Caco-2 (cell line): ENCODE results near the gene TTL. TPM values are rescaled to one million over a fixed set of nuclear protein-coding genes. Genes with fewer than 3 reads are reported as not detected.

Source experiments
- BruUV-seq: library from RNA; stranded (reverse); fragments of 400-500 nt; replicated peaks from 2 replicates; lab custom pipeline; 2021; lab: Mats Ljungman, UMichigan
- CTCF ChIA-PET: fragments of 300-600 bp; sonication (Branson Sonifier 250); formaldehyde crosslinking; loops from one replicate; lab custom pipeline; 2022; ENCODE audit warnings: antibody characterized with exemption; lab: Charles Lee
- POLR2A ChIA-PET: fragments of 300-600 bp; sonication (Branson Sonifier 250); formaldehyde crosslinking; loops from one replicate; lab custom pipeline; 2022; ENCODE audit warnings: antibody characterized with exemption; lab: Charles Lee
- DNase-seq, 2 experiments: peaks; one replicate each; pipeline versions ENCODE4 v3.0.0 to v3.0.0-alpha.2; 2020 to 2022
- H3K27me3 ChIP-seq: replicated peaks from 2 replicates; pipeline ENCODE4 v1.6.0; 2011; ENCODE audit warnings: low read length; ENCODE audit not compliant: control insufficient read depth, insufficient read depth
- H3K36me3 ChIP-seq: 2 replicates; pipeline ENCODE4 v1.5.1; 2011; ENCODE audit warnings: low read length; ENCODE audit not compliant: control insufficient read depth, insufficient read depth
- H3K4me1 ChIP-seq: fragments of 250-450 bp; sonication (Bioruptor Pico); 2 replicates; pipeline ENCODE4 v1.5.1; 2020; ENCODE audit warnings: mild to moderate bottlenecking
- H3K4me3 ChIP-seq: 2 replicates; pipeline ENCODE4 v1.5.1; 2011; ENCODE audit warnings: low read depth, mild to moderate bottlenecking, control low read depth, low read length
- H3K9me3 ChIP-seq: fragments of 250-450 bp; sonication (Bioruptor Pico); 2 replicates; pipeline ENCODE4 v1.5.1; 2020; ENCODE audit warnings: mild to moderate bottlenecking, moderate library complexity
- H3K27ac Mint-ChIP-seq: one replicate; pipeline ENCODE4 v1.8.0; 2022; ENCODE audit warnings: mixed read lengths; ENCODE audit not compliant: unreplicated experiment
- H3K27me3 Mint-ChIP-seq: one replicate; pipeline ENCODE4 v1.8.0; 2022; ENCODE audit warnings: mixed read lengths; ENCODE audit not compliant: insufficient read depth, unreplicated experiment
- H3K36me3 Mint-ChIP-seq: one replicate; pipeline ENCODE4 v1.8.0; 2022; ENCODE audit warnings: mild to moderate bottlenecking, mixed read lengths; ENCODE audit not compliant: insufficient read depth, unreplicated experiment
- H3K4me1 Mint-ChIP-seq: one replicate; pipeline ENCODE4 v1.8.0; 2022; ENCODE audit warnings: low read depth, mixed read lengths; ENCODE audit not compliant: unreplicated experiment
- H3K4me3 Mint-ChIP-seq: one replicate; pipeline ENCODE4 v1.8.0; 2022; ENCODE audit warnings: mild to moderate bottlenecking, moderate library complexity, mixed read lengths; ENCODE audit not compliant: unreplicated experiment
- H3K9me3 Mint-ChIP-seq: one replicate; pipeline ENCODE4 v1.8.0; 2022; ENCODE audit warnings: mixed read lengths; ENCODE audit not compliant: unreplicated experiment
- intact Hi-C: fragments of 100-400 bp; cut with micrococcal nuclease; formaldehyde crosslinking; loops from one replicate; pipeline ENCODE4 v1.10.0; 2022; ENCODE audit not compliant: unreplicated experiment
- total RNA-seq: library from RNA; stranded (reverse); gene quantifications from 2 replicates; pipeline ENCODE4 v1.2.3, GENCODE V29; 2022
- TF ChIP-seq, protein P1 (sequence below), 2 experiments: fragments of 200-600 bp in 1 of 2; IDR thresholded peaks; 1 replicate in 1 of 2; 2 replicates in 1 of 2; pipeline versions ENCODE4 v1.5.1 to v1.8.0; 2011 to 2022; ENCODE audit warnings: antibody characterized with exemption in 1 of 2, control low read depth in 1 of 2, inconsistent platforms in 1 of 2, low read depth in 1 of 2, low read length in 1 of 2, mild to moderate bottlenecking in 1 of 2, moderate library complexity in 1 of 2; ENCODE audit not compliant: insufficient read depth in 1 of 2, severe bottlenecking in 1 of 2, unreplicated experiment in 1 of 2

Gene TTL
- total RNA-seq, 1 experiment from 2014 or later, result 46.9 TPM

GRCh38 chr2:112486895-112487294 is 4.9 kb downstream of the TTL start:
- Histone ChIP-seq H3K4me3 (no peak overlapping the region), H3K9me3 (no peaks in the 10 kb centered on the region), H3K36me3 (no peaks in the 10 kb centered on the region), H3K27me3 (no peaks in the 10 kb centered on the region), H3K4me1 (peaks cover 5% of the 10 kb centered on the region; the same call in 1 of the 2 replicates)
- TF ChIP-seq, protein P1, sequence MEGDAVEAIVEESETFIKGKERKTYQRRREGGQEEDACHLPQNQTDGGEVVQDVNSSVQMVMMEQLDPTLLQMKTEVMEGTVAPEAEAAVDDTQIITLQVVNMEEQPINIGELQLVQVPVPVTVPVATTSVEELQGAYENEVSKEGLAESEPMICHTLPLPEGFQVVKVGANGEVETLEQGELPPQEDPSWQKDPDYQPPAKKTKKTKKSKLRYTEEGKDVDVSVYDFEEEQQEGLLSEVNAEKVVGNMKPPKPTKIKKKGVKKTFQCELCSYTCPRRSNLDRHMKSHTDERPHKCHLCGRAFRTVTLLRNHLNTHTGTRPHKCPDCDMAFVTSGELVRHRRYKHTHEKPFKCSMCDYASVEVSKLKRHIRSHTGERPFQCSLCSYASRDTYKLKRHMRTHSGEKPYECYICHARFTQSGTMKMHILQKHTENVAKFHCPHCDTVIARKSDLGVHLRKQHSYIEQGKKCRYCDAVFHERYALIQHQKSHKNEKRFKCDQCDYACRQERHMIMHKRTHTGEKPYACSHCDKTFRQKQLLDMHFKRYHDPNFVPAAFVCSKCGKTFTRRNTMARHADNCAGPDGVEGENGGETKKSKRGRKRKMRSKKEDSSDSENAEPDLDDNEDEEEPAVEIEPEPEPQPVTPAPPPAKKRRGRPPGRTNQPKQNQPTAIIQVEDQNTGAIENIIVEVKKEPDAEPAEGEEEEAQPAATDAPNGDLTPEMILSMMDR (IDR thresholded peaks at IDR 0.05; ENCODE audit: insufficient read depth in 1 of 2, low read depth in 1 of 2, low read length in 1 of 2, severe bottlenecking in 1 of 2, unreplicated experiment in 1 of 2), result no peak
- Mint-ChIP-seq H3K4me3 (no peak overlapping the region), H3K27me3 (no peaks in the 10 kb centered on the region), H3K9me3 (no peaks in the 10 kb centered on the region), H3K4me1 (peaks cover 11% of the 10 kb centered on the region), H3K27ac (no peak overlapping the region), H3K36me3 (peaks cover 15% of the 10 kb centered on the region)
- intact Hi-C loops, result no loop called here
- POLR2A ChIA-PET, result no interaction called here
- CTCF ChIA-PET, result no interaction called here
- no TSS peak for BruUV-seq
- no peak for DNase-seq

DNA sequence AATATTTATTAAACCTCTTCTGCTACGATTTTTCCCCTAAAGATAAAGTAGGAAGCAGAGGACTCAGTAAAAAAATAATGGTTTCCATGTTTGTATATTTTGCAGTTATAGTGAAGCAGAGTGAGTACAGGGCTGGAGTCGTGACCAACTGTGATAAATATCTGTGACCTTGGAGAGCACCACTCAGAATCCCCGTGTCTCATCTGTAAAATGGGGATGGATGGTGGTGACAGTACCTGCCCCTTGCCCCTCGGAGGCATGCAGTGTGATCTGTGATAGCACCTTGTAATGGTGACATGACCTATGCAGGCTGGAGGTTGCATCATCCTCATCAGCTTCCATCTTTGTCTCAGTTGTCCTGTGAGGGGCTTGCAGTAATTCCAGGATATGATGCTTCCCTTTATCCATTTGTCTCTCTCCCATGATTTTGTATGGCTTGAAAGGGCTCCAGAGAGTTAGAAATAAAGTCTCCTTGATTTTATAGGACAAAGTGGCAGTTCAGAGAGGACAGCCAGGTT is 5.5 kb downstream of the TTL start:
- Histone ChIP-seq H3K4me1 (peaks cover 5% of the 10 kb centered on the region; the same call in 1 of the 2 replicates), H3K4me3 (no peak overlapping the region), H3K9me3 (no peaks in the 10 kb centered on the region), H3K36me3 (no peaks in the 10 kb centered on the region), H3K27me3 (no peaks in the 10 kb centered on the region)
- H3K4me1 Mint-ChIP-seq, result peaks cover 11% of the 10 kb centered on the region
- intact Hi-C loops, result no loop called here
- H3K27ac Mint-ChIP-seq, result no peak overlapping the region
- DNase-seq, result no peak
- no peaks in the 10 kb centered on the region for H3K27me3 Mint-ChIP-seq
- ChIA-PET POLR2A (no interaction called here), CTCF (no interaction called here)
- no TSS peak for BruUV-seq
- peaks cover 12% of the 10 kb centered on the region for H3K36me3 Mint-ChIP-seq
- no peaks in the 10 kb centered on the region for H3K9me3 Mint-ChIP-seq
- TF ChIP-seq, protein P1 (IDR thresholded peaks at IDR 0.05; ENCODE audit: insufficient read depth in 1 of 2, low read depth in 1 of 2, low read length in 1 of 2, severe bottlenecking in 1 of 2, unreplicated experiment in 1 of 2), result no peak
- H3K4me3 Mint-ChIP-seq, result no peak overlapping the region

DNA sequence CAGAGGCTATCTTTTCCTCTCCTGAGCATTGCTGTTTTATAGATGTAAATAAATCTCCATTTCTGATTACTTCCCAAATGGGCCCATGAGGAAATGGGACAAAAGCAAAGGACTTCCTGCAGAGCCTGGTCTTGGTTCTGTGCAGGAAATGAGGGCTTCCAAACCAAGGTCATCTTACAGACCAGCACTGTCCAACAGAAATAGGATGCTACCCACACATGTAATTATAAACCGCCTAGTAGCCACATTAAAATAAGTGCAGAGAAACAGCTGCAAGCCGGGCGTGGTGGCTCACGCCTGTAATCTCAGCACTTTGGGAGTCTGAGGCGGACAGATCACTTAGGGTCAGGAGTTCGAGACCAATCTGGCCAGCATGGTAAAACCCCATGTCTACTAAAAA is 6.2 kb downstream of the TTL start:
- H3K4me3 Mint-ChIP-seq, result no peak overlapping the region
- ChIA-PET POLR2A (no interaction called here), CTCF (no interaction called here)
- intact Hi-C loops, result no loop called here
- TF ChIP-seq, protein P1 (IDR thresholded peaks at IDR 0.05; ENCODE audit: insufficient read depth in 1 of 2, low read depth in 1 of 2, low read length in 1 of 2, severe bottlenecking in 1 of 2, unreplicated experiment in 1 of 2), result no peak
- Histone ChIP-seq H3K36me3 (no peaks in the 10 kb centered on the region), H3K9me3 (no peaks in the 10 kb centered on the region), H3K27me3 (no peaks in the 10 kb centered on the region), H3K4me3 (no peak overlapping the region), H3K4me1 (peaks cover 7% of the 10 kb centered on the region)
- no TSS peak for BruUV-seq
- no peaks in the 10 kb centered on the region for H3K27me3 Mint-ChIP-seq
- peaks cover 5% of the 10 kb centered on the region for H3K36me3 Mint-ChIP-seq
- peaks cover 8% of the 10 kb centered on the region for H3K4me1 Mint-ChIP-seq
- no peaks in the 10 kb centered on the region for H3K9me3 Mint-ChIP-seq
- no peak for DNase-seq
- no peak overlapping the region for H3K27ac Mint-ChIP-seq
